Urothelium cell line (cell line): ENCODE measurements around the gene EPHB1.
"Not testable (repeated sequence)": the region's sequence is repeated elsewhere in the genome, so short reads cannot be mapped to it uniquely, and the experiment has no call there.

Experiments
- DNase-seq: peaks from one replicate; pipeline ENCODE4 v3.0.0; 2011; ENCODE audit warnings: low spot score, mixed read lengths
- FAIRE-seq: peaks from 2 replicates; lab custom pipeline; 2011; peaks lifted over from hg19 to GRCh38; lab: Jason Lieb, UNC

Gene EPHB1

DNA sequence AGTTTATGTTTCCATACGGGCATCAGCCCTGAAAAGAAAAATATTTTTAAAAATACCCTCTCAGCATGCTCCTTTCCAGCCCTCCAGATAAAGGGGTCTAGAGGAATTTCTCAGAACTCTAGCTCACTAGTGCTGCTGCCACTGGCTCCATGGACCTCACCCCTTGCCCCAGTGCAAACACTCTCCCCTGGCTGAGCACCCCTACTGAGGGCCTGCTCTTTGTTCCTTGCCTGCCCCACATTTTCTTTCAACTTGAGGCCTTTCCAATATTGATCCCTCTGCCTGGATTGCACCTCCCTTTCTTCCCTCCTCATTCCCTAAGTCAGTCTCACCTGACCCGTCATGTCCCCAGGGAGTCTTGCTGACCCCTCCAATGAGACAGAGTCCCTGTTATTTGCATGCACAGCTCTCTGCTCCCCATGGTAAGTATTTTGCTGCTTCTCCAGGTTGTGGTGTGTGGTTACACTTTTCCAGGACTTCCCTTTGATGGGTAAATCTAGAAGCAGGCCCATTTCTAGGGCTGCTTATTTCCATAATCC, 196.5 kb downstream of the EPHB1 start:
- DNase-seq: no peak
- FAIRE-seq: no peak

DNA sequence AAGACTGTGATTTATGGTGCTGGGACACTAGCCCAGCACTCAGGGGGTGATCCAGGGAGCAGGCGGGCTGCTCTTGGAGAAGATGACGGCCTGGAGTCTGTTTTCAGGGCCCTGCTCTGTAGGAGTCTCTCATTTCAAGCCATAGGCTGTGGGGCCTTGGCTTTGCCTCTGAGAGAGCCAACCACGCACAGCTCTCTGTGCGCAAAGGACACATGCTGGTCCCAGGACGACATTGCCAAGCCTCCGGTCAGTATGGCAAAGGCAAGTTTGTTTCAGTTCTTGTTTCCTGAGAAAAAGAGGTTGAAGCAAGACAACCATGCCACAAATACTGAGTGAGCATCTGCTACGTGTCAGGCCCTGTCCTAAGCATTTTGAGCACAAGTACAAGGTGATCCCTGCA, 197.1 kb downstream of the EPHB1 start:
- FAIRE-seq (no peak), DNase-seq (no peak)

DNA sequence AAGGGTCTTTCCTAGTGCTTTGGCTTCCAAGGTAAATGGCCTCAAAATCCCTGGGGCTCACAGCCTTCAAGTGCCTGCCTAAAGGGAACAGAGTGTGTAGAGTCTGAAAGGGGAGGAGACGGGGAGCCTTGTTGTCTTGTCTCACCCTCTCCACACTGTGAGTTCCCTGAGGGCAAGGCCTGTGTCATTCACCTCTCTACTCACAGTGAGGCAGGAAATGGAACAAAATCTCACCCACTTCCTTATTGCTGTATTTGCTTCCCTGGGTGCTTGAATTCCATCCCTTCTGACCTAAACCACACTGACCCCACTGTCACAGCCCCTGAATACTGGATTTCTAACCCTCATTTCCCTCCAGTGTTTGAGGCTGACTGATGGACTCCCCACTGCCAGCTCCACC, 197.5 kb downstream of the EPHB1 start:
- DNase-seq (no peak), FAIRE-seq (no peak)

DNA sequence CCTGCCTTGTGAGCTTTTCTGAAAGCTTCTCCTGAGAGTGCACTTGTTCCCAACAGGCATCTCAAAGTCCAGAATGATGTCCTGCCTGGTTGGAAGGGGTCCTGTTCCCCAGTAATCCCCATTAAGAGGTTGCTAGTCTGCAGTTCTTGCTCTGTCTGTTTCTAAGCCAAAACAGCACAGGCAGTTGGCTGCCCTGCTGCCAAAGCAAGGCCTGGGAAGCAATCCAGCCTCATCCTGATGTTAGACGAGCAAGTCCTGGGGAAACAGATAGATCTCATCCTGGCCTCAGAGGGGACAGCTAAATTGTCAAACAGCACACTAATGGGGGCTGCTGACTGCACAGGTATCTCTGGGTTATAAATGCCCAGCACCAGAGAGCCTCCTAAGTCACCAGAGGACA, 198.0 kb downstream of the EPHB1 start:
- FAIRE-seq (no peak), DNase-seq (no peak)

DNA sequence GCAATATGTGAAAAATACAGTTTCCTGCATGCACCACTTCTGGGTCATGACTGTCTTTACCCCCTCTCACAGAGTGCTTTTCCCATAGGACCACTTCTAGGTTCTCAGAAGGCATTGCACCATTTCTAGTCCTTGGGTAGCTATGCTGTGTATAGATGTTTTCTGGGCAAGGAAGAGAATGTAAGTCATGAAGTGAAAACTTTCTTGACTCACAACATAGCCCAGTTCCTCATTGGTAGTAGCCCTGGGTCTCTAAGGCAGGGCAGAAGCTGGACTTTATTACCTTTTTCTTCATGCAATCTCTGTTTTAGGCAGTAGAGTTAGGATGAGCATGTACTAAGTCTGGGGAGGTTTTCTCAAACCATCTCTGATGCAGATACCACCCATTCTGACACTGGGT, 203.1 kb downstream of the EPHB1 start:
- DNase-seq: no peak
- FAIRE-seq: no peak

DNA sequence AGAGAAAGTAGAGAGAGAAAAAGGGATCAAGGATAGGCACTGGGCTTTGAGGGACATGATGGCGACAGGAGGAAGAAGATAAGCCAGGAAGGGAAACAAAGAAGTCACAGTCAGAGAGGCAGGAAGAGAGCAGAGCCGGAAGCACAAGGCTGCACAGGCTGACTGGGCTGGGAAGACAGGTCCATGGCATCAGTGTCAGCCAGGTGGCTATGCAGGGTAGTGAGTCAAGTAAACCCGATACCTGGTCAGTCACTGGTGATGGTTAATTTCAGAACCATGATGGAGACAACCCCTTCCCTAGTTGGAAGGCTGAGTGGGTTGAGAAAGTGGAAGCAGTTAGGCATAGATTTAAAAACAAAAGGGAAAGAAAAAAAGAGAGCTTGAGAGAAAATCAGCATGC, 203.8 kb downstream of the EPHB1 start:
- FAIRE-seq: no peak
- DNase-seq: no peak

GRCh38 chr3:135000465-135000864, 205.4 kb downstream of the EPHB1 start:
- DNase-seq: no peak
- no peak for FAIRE-seq

DNA sequence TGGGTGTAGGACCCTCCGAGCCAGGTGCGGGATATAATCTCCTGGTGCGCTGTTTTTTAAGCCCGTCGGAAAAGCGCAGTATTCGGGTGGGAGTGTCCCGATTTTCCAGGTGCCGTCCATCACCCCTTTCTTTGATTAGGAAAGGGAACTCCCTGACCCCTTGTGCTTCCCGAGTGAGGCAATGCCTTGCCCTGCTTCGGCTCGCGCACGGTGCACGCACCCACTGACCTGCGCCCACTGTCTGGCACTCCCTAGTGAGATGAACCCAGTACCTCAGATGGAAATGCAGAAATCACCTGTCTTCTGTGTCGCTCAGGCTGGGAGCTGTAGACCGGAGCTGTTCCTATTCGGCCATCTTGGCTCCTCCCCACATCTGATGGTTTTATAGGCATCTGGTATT, 210.6 kb downstream of the EPHB1 start:
- not testable (repeated sequence) for DNase-seq, FAIRE-seq

DNA sequence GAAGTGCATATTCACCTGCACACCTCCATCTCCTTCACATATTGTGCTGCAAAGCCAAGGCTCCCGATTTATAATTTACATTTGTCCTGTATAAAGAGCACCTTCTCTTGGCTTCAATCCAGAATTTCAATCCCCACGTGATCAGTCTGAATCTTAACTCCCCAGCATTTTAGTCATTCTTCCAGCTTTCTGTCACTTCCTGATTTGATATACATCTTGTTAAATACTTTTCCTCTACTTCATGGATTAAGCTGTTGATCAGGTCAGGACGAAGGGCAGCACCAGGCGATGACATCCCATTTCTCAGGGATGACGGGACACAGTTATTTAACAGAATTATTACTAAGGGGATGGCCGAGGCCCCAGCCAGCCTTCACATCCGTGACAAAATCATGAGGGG, 212.5 kb downstream of the EPHB1 start:
- no peak for FAIRE-seq

GRCh38 chr3:135008326-135008725, 213.3 kb downstream of the EPHB1 start:
- no peak for FAIRE-seq

More for the DNA sequence above, 212.5 kb downstream of the EPHB1 start:
- DNase-seq: no peak

DNA sequence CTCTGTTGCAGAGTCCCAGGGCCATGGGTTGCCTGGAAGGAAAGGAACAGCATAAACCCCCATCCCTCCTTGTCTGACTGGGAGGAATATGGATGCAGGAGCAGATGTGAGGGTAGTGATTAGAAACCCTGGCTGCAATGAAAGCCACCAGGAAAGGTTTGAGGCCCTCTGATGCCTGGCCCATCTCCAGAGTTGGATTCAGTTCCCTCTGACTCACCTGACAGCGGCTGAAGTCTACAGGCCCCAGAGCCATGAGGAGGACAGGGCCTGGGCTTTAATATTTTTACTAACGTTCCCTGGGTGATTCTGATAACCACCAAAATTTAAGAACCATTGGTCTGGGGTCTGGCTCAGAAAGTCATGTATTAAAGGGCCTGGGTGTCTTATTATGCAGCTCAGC, 214.0 kb downstream of the EPHB1 start:
- FAIRE-seq: no peak
- DNase-seq: no peak

More at GRCh38 chr3:135008326-135008725, 213.3 kb downstream of the EPHB1 start:
- no peak for DNase-seq

GRCh38 chr3:135012101-135012500, 217.0 kb downstream of the EPHB1 start:
- DNase-seq (no peak), FAIRE-seq (no peak)

DNA sequence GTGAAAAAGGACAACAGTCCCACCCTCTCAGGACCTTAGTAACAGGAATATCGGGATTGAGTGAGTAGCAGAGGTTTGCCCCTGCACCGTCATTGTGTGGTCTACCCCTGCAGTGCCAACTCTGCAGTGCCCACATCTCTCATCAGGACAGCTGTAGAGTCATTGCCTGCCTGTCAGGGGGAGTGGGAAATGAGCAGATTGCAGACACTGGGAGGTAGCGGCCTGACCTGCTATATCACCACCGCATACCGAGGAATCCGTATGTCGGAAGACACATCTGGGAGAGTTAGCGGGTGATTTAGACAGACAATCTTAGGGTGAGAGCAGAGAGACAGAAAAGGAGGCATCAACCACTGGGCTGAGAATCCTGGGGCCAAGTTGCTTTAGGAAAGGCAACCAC, 218.1 kb downstream of the EPHB1 start:
- no peak for FAIRE-seq
- DNase-seq: no peak

DNA sequence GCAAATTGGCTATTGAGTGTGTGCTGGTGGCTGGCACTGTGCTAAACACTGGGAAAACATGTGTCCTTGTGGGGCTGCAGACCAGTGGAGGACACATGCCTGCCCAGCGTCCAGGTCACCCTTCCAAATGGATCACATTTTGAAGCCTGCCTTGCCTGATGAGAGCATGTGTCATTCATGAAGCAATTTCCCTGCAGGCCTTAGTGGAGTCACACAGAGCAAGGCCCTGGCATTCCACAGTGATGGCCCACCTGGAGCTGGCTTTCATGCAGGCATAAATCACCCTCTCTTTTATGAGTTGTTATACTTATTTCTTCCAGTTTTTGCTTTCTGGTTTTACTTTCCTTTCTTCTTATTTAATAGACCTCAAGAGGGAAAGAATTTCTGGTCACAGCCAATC, 219.5 kb downstream of the EPHB1 start:
- no peak for FAIRE-seq

GRCh38 chr3:135017003-135017893, 222.2 kb downstream of the EPHB1 start:
- FAIRE-seq (no peak), DNase-seq (no peak)

More for the DNA sequence above, 219.5 kb downstream of the EPHB1 start:
- no peak for DNase-seq

- FAIRE-seq: no peak
- DNase-seq: no peak
Observed at GRCh38 chr3:135018149-135018923, 223.3 kb downstream of the EPHB1 start.

GRCh38 chr3:135020181-135020580, 225.1 kb downstream of the EPHB1 start:
- DNase-seq (no peak), FAIRE-seq (no peak)

- FAIRE-seq: no peak
- DNase-seq: no peak
Observed at GRCh38 chr3:135023996-135024658, 229.1 kb downstream of the EPHB1 start.

GRCh38 chr3:135030768-135031615, 235.9 kb downstream of the EPHB1 start:
- not testable (repeated sequence) for DNase-seq, FAIRE-seq

- DNase-seq (no peak), FAIRE-seq (no peak)
Observed at GRCh38 chr3:135033737-135034136, 238.7 kb downstream of the EPHB1 start.
